Measurements from ENCODE around the gene FITM2.

Gene FITM2

GRCh38 chr20:44273231-44274215 is 37.5 kb downstream of the FITM2 start:
- TF ChIP-seq PPARA (CRISPR knock-in tag; IDR thresholded peaks at IDR 0.05; ENCODE audit: borderline replicate concordance) (no peak), TSHZ2 (CRISPR knock-in tag; IDR thresholded peaks at IDR 0.05) (no peak), ARNTL (CRISPR knock-in tag; IDR thresholded peaks at IDR 0.05; ENCODE audit: borderline replicate concordance, low read depth) (no peak), BACH2 (CRISPR knock-in tag; IDR thresholded peaks at IDR 0.05; ENCODE audit: borderline replicate concordance) (no peak), ESRRG (CRISPR knock-in tag; IDR thresholded peaks at IDR 0.05) (no peak), GLIS3 (CRISPR knock-in tag; IDR thresholded peaks at IDR 0.05) (no peak)
- ATAC-seq, result no peak

- TF ChIP-seq ESRRG (CRISPR knock-in tag; IDR thresholded peaks at IDR 0.05) (no peak), TOX (CRISPR knock-in tag; IDR thresholded peaks at IDR 0.05; ENCODE audit: borderline replicate concordance) (no peak), ARNTL (CRISPR knock-in tag; IDR thresholded peaks at IDR 0.05; ENCODE audit: borderline replicate concordance, low read depth) (no peak), POU6F1 (CRISPR knock-in tag; IDR thresholded peaks at IDR 0.05; ENCODE audit: borderline replicate concordance, low read depth) (no peak), OSR1 (CRISPR knock-in tag; IDR thresholded peaks at IDR 0.05) (no peak), SNAI2 (CRISPR knock-in tag; IDR thresholded peaks at IDR 0.05) (no peak), GLIS3 (CRISPR knock-in tag; IDR thresholded peaks at IDR 0.05) (no peak), ZNF565 (CRISPR knock-in tag; conservative IDR thresholded peaks at IDR 0.05; ENCODE audit: low read depth) (no peak), ZNF8 (CRISPR knock-in tag; IDR thresholded peaks at IDR 0.05) (no peak), PATZ1 (CRISPR knock-in tag; IDR thresholded peaks at IDR 0.05; ENCODE audit: borderline replicate concordance) (no peak), PPARA (CRISPR knock-in tag; IDR thresholded peaks at IDR 0.05; ENCODE audit: borderline replicate concordance) (no peak), BACH2 (CRISPR knock-in tag; IDR thresholded peaks at IDR 0.05; ENCODE audit: borderline replicate concordance) (no peak), ZFP30 (CRISPR knock-in tag; IDR thresholded peaks at IDR 0.05) (no peak), TCF4 (CRISPR knock-in tag; IDR thresholded peaks at IDR 0.05; ENCODE audit: borderline replicate concordance) (no peak), ZC3H10 (CRISPR knock-in tag; IDR thresholded peaks at IDR 0.05) (no peak), CSDC2 (CRISPR knock-in tag; IDR thresholded peaks at IDR 0.05) (no peak), CREB5 (CRISPR knock-in tag; IDR thresholded peaks at IDR 0.05; ENCODE audit: low read depth) (no peak), RARB (CRISPR knock-in tag; IDR thresholded peaks at IDR 0.05) (no peak), ISL1 (CRISPR knock-in tag; IDR thresholded peaks at IDR 0.05) (no peak), ZFP3 (CRISPR knock-in tag; IDR thresholded peaks at IDR 0.05) (no peak)
- no peak for ATAC-seq
Observed at GRCh38 chr20:44271915-44272663, 38.9 kb downstream of the FITM2 start.

GRCh38 chr20:44268802-44269201 is 42.2 kb downstream of the FITM2 start:
- TF ChIP-seq PATZ1 (CRISPR knock-in tag; IDR thresholded peaks at IDR 0.05; ENCODE audit: borderline replicate concordance), result no peak
- TF ChIP-seq ZC3H10 (CRISPR knock-in tag; IDR thresholded peaks at IDR 0.05), result no peak
- no peak for TF ChIP-seq SNAI2 (CRISPR knock-in tag; IDR thresholded peaks at IDR 0.05)
- no peak for TF ChIP-seq ZNF70 (CRISPR knock-in tag; IDR thresholded peaks at IDR 0.05)
- ATAC-seq, result no peak

Measured in SK-N-SH treated with all-trans-retinoic acid at 6 μM for 48 hours (cell line).